Measurements from ENCODE around the gene POP4. TPM values are rescaled to one million over a fixed set of nuclear protein-coding genes. Genes with fewer than 3 reads are reported as not detected.

POP4 gene
- total and polyA plus RNA-seq, 2 of the 8 experiments (the other 6 are each of a cell fraction or from before 2014, with no cell fraction given), result 29.1 to 41.5 TPM

DNA sequence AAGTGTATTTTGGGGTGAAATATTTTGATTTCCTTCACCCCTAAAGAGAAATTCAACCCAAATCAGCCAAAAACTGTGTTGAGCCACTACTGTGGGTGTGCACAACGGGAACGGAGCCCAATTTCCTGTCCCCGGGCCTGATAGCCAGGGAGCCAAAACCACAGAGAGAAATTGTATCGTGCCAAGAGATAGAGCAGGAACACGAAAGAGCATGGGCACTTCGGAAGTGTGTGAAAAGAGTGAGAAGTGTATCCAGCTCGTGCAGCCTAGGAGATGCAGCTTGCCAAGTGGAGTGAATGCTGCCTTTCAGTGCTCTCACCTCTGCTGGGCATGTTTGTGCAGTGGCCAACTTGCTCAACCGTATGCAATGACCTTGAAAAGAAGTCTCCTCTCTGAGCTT is 39.8 kb downstream of the POP4 start (continued):
- TF ChIP-seq SP2 (IDR thresholded peaks at IDR 0.05; ENCODE audit: low read length) (no peak), EP300 (IDR thresholded peaks at IDR 0.05; ENCODE audit: borderline replicate concordance in 1 of 2, low read depth in 2 of 2, low read length in 2 of 2) (no peak), TAF1 (IDR thresholded peaks at IDR 0.05; ENCODE audit: low read depth, low read length) (no peak), POLR2A (IDR thresholded peaks at IDR 0.05; ENCODE audit: control extremely low read depth in 1 of 2, low read depth in 2 of 2, low read length in 2 of 2) (no peak), EGR1 (IDR thresholded peaks at IDR 0.05; ENCODE audit: borderline replicate concordance, low read depth, low read length) (no peak), CHD1 (IDR thresholded peaks at IDR 0.05; ENCODE audit: low read depth, low read length) (no peak), SRF (IDR thresholded peaks at IDR 0.05; ENCODE audit: low read depth, low read length) (no peak), RXRA (IDR thresholded peaks at IDR 0.05; ENCODE audit: insufficient read depth, low read depth, low read length) (no peak)
